Stomach (tissue), 4 donors: Measurements from ENCODE around the gene TTF1.

Experiments
- CTCF ChIP-seq, 7 experiments: fragments of 450-650 bp in 4 of 7; fragments of 200-600 bp in 3 of 7; sonication (generic) in 3 of 7; IDR thresholded peaks; one replicate each; pipeline ENCODE4 v1.5.1; 2016 to 2019; ENCODE audit warnings: antibody characterized with exemption in 7 of 7, control low read depth in 2 of 7, mild to moderate bottlenecking in 1 of 7
- EP300 ChIP-seq: sonication (generic); formaldehyde crosslinking; IDR thresholded peaks from one replicate; pipeline ENCODE4 v1.6.1; 2017; ENCODE audit warnings: antibody characterized with exemption
- POLR2A ChIP-seq, 4 donors: fragments of 450-650 bp; IDR thresholded peaks; one replicate each; pipeline ENCODE4 v1.6.1; 2016; ENCODE audit warnings: antibody characterized with exemption in 4 of 4, control low read depth in 2 of 4, mild to moderate bottlenecking in 1 of 4, moderate library complexity in 1 of 4
- POLR2AphosphoS5 ChIP-seq, 3 donors: sonication (generic); formaldehyde crosslinking; IDR thresholded peaks; one replicate each; pipeline ENCODE4 v1.6.1; 2016; ENCODE audit warnings: antibody characterized with exemption in 3 of 3

- no peak for TF ChIP-seq CTCF (IDR thresholded peaks at IDR 0.05)
- no peak for TF ChIP-seq POLR2A (IDR thresholded peaks at IDR 0.05)
- TF ChIP-seq POLR2AphosphoS5 (IDR thresholded peaks at IDR 0.05), result no peak
- TF ChIP-seq EP300, result no peak
These were observed 79.1 kb downstream of the TTF1 start for GRCh38 chr9:132327537-132327936.
